Hepatocyte (in vitro differentiated cells): Measurements from ENCODE around the gene WNT7A. TPM values are rescaled to one million over a fixed set of nuclear protein-coding genes. Genes with fewer than 3 reads are reported as not detected.

ENCODE experiments used
- DNase-seq: peaks from one replicate; pipeline ENCODE4 v3.0.0-alpha.2; 2016; ENCODE audit warnings: low spot score
- H2AFZ ChIP-seq: fragments of 200-600 bp; sonication (generic); 2 replicates; pipeline ENCODE4 v1.6.0; 2016; ENCODE audit warnings: antibody characterized with exemption, mild to moderate bottlenecking
- H3K27ac ChIP-seq: fragments of 200-600 bp; sonication (generic); 2 replicates; pipeline ENCODE4 v1.5.1; 2016; ENCODE audit warnings: mild to moderate bottlenecking
- H3K27me3 ChIP-seq: fragments of 200-600 bp; sonication (generic); 2 replicates; pipeline ENCODE4 v1.6.1; 2016
- H3K36me3 ChIP-seq: fragments of 200-600 bp; sonication (generic); replicated peaks from 2 replicates; pipeline ENCODE4 v1.5.1; 2016; ENCODE audit warnings: low read depth; ENCODE audit not compliant: insufficient read depth
- H3K4me1 ChIP-seq: fragments of 200-600 bp; sonication (generic); 2 replicates; pipeline ENCODE4 v1.5.1; 2016; ENCODE audit warnings: mild to moderate bottlenecking, moderate library complexity; ENCODE audit not compliant: insufficient read depth
- H3K4me2 ChIP-seq: fragments of 200-600 bp; sonication (generic); 2 replicates; pipeline ENCODE4 v1.6.0; 2016
- H3K4me3 ChIP-seq: fragments of 200-600 bp; sonication (generic); 2 replicates; pipeline ENCODE4 v1.5.1; 2016; ENCODE audit warnings: mild to moderate bottlenecking
- H3K79me2 ChIP-seq: fragments of 200-600 bp; sonication (generic); 2 replicates; pipeline ENCODE4 v1.6.0; 2017; ENCODE audit warnings: mild to moderate bottlenecking
- H3K9me2 ChIP-seq: fragments of 200-600 bp; sonication (generic); replicated peaks from 2 replicates; pipeline ENCODE4 v1.6.0; 2017; ENCODE audit warnings: mild to moderate bottlenecking; ENCODE audit not compliant: insufficient read depth
- H3K9me3 ChIP-seq: fragments of 200-600 bp; sonication (generic); 2 replicates; pipeline ENCODE4 v1.5.1; 2016; ENCODE audit warnings: low read depth, mild to moderate bottlenecking
- H4K20me1 ChIP-seq: fragments of 200-600 bp; sonication (generic); 2 replicates; pipeline ENCODE4 v1.6.0; 2016; ENCODE audit warnings: mild to moderate bottlenecking; ENCODE audit not compliant: insufficient read depth, poor library complexity, severe bottlenecking
- CTCF ChIP-seq: fragments of 200-600 bp; sonication (generic); IDR thresholded peaks from 2 replicates; pipeline ENCODE4 v1.5.1; 2016; ENCODE audit warnings: antibody characterized with exemption, mild to moderate bottlenecking; ENCODE audit not compliant: poor library complexity
- EZH2 ChIP-seq: fragments of 200-600 bp; sonication (generic); IDR thresholded peaks from 2 replicates; pipeline ENCODE4 v1.6.1; 2016; ENCODE audit warnings: antibody characterized with exemption, mild to moderate bottlenecking, borderline replicate concordance
- EZH2phosphoT487 ChIP-seq: fragments of 200-600 bp; sonication (generic); IDR thresholded peaks from one replicate; pipeline ENCODE4 v1.6.1; 2018; ENCODE audit warnings: antibody characterized with exemption, mild to moderate bottlenecking, low read depth, moderate library complexity; ENCODE audit not compliant: unreplicated experiment, severe bottlenecking
- WGBS: methylation state at CpG from one replicate; pipeline ENCODE4 v1.1.6; 2016; ENCODE audit warnings: low lambda C conversion rate; ENCODE audit errors: missing lambda C conversion rate; 5-methylcytosine and 5-hydroxymethylcytosine counted together
- polyA plus RNA-seq: library from polyadenylated mRNA; unstranded; fragments of >200 nt; fragmentation: Nextera tagmentation; extraction: Ambion mirVana; gene quantifications from 2 replicates; pipeline ENCODE4 v1.2.1, GENCODE V29; 2016
- total RNA-seq: library from RNA; depleted of rRNA; stranded (reverse); fragments of >200 nt; gene quantifications from 2 replicates; pipeline ENCODE4 v1.2.3, GENCODE V29; 2014

The WNT7A gene
- total and polyA plus RNA-seq, 2 experiments from 2014 or later = 0.04 to 0.13 TPM

- Histone ChIP-seq H3K9me2 (no peaks in the 10 kb centered on the region), H3K9me3 (no peaks in the 10 kb centered on the region), H3K79me2 (no peaks in the 10 kb centered on the region), H3K27ac (no peak overlapping the region), H3K4me1 (no peaks in the 10 kb centered on the region), H3K27me3 (peaks cover 3% of the 10 kb centered on the region), H3K4me3 (no peak overlapping the region), H2AFZ (no peak overlapping the region), H3K36me3 (no peaks in the 10 kb centered on the region), H4K20me1 (no peaks in the 10 kb centered on the region), H3K4me2 (no peak overlapping the region)
- 79% methylated on average over 11 of the region's 11 CpGs for WGBS
- no peak for TF ChIP-seq EZH2phosphoT487
- TF ChIP-seq CTCF = no peak
- no peak for TF ChIP-seq EZH2
- no peak for DNase-seq
Observed at GRCh38 chr3:13782501-13782900, 97.4 kb downstream of the WNT7A start.

GRCh38 chr3:13781417-13781816 lies 98.5 kb downstream of the WNT7A start:
- no peak for TF ChIP-seq EZH2
- TF ChIP-seq EZH2phosphoT487 = no peak
- TF ChIP-seq CTCF = no peak
- Histone ChIP-seq H3K9me2 (no peaks in the 10 kb centered on the region), H3K79me2 (no peaks in the 10 kb centered on the region), H3K4me1 (no peaks in the 10 kb centered on the region), H3K4me3 (no peak overlapping the region), H3K27ac (no peak overlapping the region), H4K20me1 (no peaks in the 10 kb centered on the region), H3K9me3 (no peaks in the 10 kb centered on the region), H3K36me3 (no peaks in the 10 kb centered on the region), H3K27me3 (peaks cover 3% of the 10 kb centered on the region), H2AFZ (no peak overlapping the region), H3K4me2 (no peak overlapping the region)
- DNase-seq = no peak
- WGBS = 76% methylated on average over 5 of the region's 5 CpGs

DNA sequence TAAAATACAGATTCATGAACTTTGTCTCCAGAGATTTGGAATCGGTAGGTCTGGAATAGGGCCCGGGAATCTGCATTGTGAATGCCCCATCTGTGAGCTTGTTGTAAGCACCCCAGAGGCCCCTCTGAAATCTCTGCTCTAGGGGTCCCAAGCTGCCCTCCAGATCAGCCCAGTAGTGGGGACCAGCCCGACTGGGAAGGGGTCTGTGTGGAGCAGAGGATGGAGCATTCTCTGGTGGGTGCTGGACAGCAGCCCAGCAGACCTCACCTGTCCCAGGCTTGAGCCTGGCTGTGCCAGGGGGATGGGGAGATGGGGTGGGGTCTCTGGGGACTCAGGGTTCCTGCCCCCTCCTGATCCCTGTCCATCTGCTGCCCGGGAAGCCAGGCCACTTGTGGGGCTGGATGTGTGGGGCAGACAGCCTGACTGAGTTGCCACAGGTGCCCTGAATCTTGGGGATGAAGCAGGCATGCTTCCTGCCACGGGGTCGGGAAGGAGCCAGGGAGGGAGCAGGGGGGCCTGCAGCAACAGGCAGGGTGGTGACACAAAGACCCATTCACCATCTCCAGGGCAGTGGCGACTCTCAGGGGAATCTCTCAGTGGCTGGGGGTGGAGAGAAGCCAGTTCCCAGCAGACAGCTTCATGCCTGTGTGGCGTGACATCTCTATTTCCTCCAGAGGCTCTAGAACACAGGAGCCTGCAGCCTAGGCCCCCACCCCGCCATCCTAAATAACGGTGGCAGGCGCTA lies 99.3 kb downstream of the WNT7A start:
- Histone ChIP-seq H3K4me1 (no peaks in the 10 kb centered on the region), H3K36me3 (no peaks in the 10 kb centered on the region), H3K27me3 (peaks cover 3% of the 10 kb centered on the region), H3K27ac (no peak overlapping the region), H3K9me3 (no peaks in the 10 kb centered on the region), H3K4me3 (no peak overlapping the region), H2AFZ (no peak overlapping the region), H3K9me2 (no peaks in the 10 kb centered on the region), H3K4me2 (no peak overlapping the region), H3K79me2 (no peaks in the 10 kb centered on the region), H4K20me1 (no peaks in the 10 kb centered on the region)
- TF ChIP-seq EZH2phosphoT487 = no peak
- TF ChIP-seq CTCF = no peak
- TF ChIP-seq EZH2 = no peak
- WGBS = 78% methylated on average over 11 of the region's 11 CpGs
- DNase-seq = no peak
